Activated CD4-positive, alpha-beta T cell treated with anti-CD3 and anti-CD28 coated beads, Interleukin-2, Interleukin-6, amounts not matched to agents 100 ng/mL and 50 ng/mL, durations not matched to agents 16 hours and 8 hours (primary cell): ENCODE results near the gene M6PR.

Source experiments
- DNase-seq: peaks from one replicate; pipeline ENCODE4 v3.0.0-alpha.2; 2020

Gene M6PR

DNA sequence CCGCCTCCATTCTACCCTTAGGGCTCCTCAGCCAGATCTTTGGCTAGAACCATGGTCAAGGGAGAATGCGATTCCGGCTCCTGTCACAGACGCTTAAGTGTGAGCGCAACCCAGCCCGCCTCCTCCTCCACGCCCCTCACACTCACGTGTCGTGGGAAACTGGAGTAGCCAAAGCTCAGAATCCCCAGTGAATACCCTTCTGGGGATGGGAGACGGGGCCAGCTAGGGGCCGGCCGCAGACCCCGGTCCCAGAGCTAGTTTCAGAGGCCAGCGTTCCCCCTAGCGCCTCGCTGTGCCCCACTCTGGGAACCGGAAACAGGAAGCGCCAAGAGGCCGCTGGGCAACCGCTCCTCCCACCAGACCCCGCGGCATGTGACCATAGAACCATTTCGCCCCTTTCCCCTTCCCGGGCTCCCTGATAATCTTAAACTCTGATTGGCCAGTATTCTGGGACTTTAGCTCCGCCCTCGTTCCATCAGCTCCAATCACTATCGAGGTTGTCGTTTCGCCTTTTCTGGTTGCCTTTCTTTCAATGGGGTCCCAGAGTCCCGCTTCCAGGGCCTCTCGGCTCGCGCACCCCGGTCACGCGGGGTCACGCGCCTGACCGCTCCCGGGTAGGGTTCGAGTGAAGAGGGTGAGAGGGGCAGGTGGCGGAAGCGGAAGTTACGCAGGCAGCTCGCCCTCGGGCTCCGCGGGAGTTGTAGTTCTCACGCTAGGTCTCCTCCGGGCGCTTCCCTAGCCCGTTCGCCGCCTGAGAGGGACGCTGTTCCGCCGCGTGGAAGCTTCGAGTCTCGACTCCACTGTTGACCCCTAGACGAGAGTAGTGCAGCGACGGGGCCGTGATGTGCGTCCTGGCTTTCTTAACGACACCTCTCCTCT, at the start of gene M6PR:
Gene M6PR, minus strand, starts transcription at position 304 of the 879 bp plus-strand sequence. CDS start 3,241 bp downstream, outside the sequence.
- peak; percentile 96 for DNase-seq

- DNase-seq, result peak; percentile 84
Observed at GRCh38 chr12:8996682-8997405, 47.4 kb upstream of the M6PR start.

DNA sequence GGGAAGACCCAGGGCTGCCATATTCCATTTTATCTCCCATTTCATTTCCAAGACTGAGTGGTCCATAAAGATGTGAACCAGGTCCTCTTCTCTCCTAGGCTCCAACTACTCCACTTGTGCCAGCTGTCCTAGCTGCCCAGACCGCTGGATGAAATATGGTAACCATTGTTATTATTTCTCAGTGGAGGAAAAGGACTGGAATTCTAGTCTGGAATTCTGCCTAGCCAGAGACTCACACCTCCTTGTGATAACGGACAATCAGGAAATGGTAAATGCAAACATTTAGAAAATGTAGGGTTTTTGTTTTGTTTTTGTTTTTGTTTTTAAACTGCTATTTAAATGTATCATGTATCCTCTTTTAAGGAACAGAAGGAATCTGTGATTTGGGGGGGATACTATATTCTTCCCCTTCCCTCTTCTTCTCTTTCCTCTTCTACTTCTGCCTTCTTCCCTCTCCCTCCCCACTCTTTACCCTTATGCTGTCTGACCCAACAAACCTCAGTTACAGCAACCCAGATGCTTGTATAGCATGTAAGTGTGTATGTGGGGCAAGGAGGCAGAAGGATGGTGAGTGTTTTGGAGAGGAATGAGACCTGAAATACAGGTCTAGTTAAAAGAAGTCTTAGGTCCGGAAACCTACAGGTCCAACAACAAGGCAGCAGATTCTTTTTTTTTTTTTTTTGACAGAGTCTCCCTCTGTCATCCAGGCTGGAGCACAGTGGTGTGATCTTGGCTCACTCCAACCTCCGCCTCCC, 45.8 kb upstream of the M6PR start:
- DNase-seq, result no peak

DNA sequence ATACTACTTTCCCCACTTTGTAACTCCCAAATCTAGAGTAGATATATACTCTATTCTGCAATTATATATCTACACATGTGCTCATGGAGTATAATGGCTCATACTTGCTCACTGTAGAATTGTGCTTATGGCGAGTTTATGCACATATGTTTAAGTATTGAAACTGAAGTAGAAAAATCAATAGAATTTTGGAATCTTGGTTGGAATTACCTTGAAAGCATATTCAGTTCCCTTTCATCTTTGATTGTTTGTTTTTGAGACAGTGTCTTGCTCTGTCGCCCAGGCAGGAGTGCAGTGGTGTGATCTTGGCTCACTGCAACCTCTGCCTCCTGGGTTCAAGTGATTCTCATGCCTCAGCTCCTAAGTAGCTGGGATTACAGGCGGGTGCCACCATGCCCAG, 44.4 kb upstream of the M6PR start:
- no peak for DNase-seq

DNA sequence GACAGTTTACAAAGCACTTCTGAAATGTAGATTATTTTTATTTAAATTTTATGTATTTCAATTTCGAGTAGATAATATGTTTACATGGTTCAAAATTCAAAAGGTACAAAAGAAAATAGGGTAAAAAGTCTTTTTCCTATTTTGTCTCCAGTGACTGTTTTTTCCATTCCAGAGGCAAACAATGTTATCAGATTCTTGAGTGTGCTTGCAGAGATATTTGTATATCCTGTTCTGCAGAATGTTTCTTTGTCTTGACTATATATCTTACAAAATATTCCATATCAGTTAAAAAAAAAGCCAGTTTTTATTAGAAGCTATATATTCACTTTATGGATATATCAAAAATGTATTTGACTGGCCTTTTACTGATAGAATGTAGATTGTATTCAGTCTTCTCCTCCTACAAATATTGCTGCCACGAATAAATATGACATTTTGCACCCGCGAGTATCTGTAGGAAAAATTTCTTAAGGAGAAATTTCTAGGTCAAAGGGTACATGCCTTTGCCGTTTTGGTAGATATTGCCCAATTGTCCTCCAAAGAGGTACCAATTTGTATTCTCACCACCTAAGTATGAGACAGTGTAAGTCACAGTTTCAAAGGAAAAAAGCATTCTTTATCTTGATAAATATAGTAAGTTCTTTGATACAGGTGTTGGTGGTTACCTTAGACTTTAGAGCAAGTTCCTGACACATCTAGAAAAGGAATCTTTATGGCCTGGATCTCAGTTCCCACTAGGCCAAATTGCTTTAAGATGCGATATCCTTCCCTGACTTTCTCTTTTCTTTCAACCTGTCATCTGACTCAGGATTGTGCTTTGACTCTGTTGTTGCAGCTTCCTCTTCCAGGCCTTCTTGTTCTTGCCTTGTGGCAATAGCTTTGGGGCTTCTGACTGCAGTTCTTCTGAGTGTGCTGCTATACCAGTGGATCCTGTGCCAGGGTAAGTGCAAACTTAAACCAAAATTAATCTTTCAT, 42.2 kb upstream of the M6PR start:
- peak; percentile 11 for DNase-seq

DNA sequence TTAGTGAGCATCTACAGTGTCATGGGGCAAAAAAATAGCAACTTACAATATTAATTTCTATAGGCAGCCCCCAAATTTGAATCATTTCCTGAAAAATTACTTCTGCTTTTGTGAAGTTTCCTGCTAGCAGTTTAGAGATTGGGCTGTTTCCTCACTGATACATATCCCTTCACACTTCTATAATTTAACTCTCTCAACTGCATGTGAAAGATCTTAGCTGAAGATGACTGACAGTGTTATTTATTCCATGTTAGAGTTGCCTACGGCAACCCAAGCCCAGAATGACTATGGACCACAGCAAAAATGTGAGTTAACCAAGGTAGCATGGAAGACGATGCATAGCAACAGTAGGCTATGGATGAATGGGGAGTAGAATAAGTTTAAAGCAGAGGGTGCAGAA, 40.0 kb upstream of the M6PR start, which contains the start of gene KLRG1:
Gene KLRG1, plus strand, starts transcription at position 134 of the 400 bp plus-strand sequence. Its CDS starts 90 bp downstream, at position 224.
- DNase-seq, result peak; percentile 5

DNA sequence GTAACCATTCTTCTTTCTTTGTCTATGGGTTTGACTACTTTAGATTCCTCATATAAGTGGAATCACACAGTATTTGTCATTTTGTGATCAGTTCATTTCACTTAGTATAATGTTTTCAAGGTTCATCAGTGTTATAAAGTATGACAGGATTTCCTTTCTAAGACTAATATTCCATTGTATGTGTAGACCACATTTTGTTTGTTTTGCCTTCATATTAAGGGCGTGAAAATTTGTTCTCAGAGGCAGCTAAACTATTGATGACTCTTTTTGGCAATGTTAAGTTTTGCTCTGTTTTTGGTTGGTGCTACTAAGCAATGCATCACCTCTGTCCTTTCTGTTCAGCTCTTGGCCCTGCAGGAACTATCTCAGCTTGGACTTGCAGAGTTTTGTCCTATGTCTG, 38.2 kb upstream of the M6PR start:
- peak; percentile 8 for DNase-seq

GRCh38 chr12:8987163-8987562, 37.7 kb upstream of the M6PR start:
- DNase-seq, result no peak

GRCh38 chr12:8985213-8985754, 35.8 kb upstream of the M6PR start:
- DNase-seq, result no peak

- DNase-seq, result no peak
Observed at GRCh38 chr12:8980137-8980536, 30.7 kb upstream of the M6PR start.

GRCh38 chr12:8970432-8970831, 21.0 kb upstream of the M6PR start:
- DNase-seq, result no peak

GRCh38 chr12:8969861-8970411, 20.5 kb upstream of the M6PR start:
- DNase-seq, result no peak

- DNase-seq, result no peak
Observed at GRCh38 chr12:8968761-8969160, 19.3 kb upstream of the M6PR start.

DNA sequence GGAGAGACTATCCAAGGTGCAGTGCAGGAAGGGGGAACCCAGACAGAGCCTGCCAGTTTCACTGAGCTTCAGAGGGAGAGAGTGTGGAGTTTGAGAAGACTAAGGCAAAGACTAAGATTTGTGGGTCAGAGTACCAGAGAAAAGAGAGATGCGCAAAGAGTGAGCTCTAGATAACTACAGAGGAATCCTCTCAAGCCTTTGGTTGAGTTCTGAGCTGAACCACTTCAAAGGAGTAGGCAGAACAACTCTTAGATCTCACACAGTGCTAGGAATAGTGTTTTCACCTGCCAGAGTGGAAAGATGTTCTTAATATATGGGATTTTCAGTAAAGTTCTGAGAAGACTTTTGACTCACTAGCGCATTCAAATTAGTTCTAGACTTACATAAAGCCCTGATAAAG, 10.7 kb upstream of the M6PR start:
- DNase-seq, result no peak

- DNase-seq, result no peak
Observed at GRCh38 chr12:8958066-8958465, 8.6 kb upstream of the M6PR start.

DNA sequence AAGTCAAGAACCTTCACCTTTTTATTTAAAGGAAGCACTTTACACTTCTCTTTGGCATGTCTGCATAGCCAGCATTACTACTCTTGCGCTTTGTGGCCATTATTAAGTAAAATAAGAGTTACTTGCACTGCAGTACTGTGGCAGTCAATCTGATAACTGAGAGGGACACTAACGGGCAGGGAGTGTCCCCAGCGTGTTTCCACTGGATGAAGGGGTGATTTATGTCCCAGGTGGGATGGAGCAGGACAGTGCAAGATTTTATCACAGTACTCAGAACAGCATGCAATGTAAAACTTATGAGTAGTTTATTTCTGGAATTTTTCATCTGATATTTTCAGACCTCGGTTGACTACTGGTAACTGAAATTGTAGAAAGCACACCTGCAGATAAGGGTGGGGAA, 8.1 kb upstream of the M6PR start:
- DNase-seq, result no peak

GRCh38 chr12:8956772-8957171, 7.3 kb upstream of the M6PR start:
- no peak for DNase-seq

DNA sequence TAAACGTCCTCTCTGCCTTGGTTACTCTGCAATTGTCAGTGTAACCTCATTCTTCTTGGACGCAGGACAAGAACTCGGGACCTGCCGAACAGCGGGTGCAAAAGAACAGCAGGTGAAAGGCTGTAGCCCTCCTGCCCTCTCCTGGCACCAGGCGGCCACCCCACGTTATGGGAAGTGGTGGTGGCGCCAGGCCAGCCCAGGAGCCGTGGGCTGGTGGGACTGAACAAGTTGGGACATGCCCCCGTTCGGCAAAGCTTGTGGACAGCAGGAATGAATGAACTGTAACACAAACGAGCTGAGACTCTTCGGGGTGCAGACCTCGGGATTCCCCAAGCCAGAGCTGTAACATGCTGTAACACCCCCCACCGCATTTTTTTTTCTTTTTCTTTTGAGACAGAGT, 6.6 kb upstream of the M6PR start:
- no peak for DNase-seq

DNA sequence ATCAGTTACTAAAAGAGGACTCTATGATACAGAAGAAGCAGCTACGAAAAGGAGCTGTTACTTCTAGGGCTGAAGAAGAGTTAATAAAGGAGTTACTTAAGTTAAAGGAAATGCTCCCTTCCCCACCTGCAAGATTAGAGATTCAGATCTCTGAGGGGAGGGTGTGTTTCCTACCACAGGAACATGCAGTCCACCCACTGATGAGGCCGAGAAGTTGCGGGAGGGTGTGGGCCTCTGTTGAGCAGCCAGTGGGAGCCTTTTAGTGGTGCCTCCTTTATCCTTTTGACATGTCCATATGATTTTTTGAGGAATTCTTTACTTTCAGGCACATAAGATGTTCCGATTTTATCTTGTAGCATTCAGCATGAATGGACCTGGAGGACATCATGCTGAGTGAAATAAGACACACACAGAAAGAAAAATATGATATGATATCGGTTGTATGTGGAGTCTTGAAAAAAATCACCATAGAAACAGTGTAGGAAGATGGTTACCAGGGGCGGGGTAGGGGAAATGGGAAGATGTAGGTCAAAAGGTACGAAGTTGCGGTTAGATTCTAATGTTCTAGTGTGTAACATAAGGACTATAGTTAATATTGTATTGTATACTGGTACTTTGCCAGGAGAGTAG, 4.4 kb upstream of the M6PR start:
- no peak for DNase-seq

DNA sequence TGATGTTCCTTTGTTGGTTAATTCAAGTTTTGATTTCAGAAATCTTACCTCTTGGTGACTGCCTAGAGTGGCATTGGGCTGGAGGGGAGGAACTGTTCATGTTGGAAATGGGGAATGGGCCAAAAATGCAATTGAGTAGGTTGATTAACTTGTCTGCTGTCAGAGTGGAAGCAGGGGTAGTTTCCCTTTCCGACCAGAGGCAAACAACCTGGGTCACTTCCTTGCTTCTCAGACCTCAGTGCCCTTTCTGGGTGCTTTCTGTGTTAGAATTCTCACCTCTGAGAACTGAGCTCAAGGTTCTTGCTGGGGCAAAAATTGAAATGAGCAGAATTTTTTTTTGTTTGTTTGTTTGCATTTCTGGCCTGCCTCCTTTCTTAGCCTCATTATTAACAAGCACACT, 2.3 kb upstream of the M6PR start:
- peak; percentile 30 for DNase-seq
